OCI-LY3 (cell line): ENCODE results near the gene SART1.

Experiments used
- CTCF ChIP-seq: fragments of 200-600, 300-600 bp; sonication (generic); IDR thresholded peaks from 2 replicates; pipeline ENCODE4 v1.5.1; 2014; ENCODE audit warnings: antibody characterized with exemption, low read length, low read depth
- EZH2phosphoT487 ChIP-seq: fragments of 200-600 bp; shearing (Covaris generic); IDR thresholded peaks from 2 replicates; pipeline ENCODE4 v1.6.1; 2018; ENCODE audit warnings: antibody characterized with exemption, mixed run types, low read depth

GRCh38 chr11:65912845-65913244, 48.7 kb upstream of the SART1 start:
- TF ChIP-seq CTCF (no peak), EZH2phosphoT487 (no peak)
